SIG-M5 (cell line): ENCODE data around the gene FOXA1.

Experiments
- DNase-seq: peaks from one replicate; lab custom pipeline; 2025; lab: John Stamatoyannopoulos, UW

The FOXA1 gene

DNA sequence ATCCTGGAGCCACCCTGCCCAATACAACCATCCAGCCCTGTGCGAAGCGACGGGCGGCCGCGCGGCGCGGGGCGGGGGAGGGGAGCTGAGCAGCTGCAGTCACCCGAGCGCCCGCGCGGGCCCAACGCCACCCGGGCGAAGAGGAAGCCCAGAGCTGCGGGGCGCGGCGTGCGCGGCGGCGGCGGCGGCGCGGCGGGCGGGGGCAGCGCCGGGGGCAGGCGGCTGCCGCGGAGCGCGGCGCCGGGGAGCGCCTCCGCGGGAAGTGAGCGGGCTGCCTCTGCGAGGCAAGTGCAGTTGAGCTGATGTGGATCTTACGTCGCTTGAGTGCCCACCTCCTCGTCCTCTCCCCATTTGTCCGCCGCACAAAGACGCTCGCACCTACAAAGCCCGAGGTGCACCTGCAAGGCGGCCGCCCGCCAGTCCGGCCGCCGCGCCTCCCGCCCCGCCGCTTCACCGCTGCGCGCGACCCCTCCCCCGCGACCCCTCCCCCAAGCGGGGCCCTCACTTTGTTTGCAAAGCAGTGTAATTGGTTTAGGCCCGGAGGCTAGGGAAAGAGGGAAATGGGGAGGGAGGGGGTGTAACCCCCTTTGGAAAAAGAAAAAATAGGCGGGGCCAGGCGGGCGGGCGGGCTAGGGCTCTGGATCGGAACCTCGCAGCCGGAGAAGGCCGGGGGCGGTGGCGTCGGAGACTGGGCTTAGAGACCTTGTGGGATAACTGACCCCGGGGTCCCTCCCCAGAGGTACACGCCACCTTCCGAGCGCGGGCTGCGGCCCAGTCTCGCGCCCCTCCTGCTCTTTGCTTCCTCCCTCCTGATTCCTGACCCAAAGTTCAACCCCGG is at the start of gene FOXA1, which contains the start of gene TTC6:
TSS of gene FOXA1 (minus strand) at position 279 of the 838 bp plus-strand sequence. CDS start at position 2, 277 bp downstream.
TSS of gene TTC6 (plus strand) at position 659 of the 838 bp plus-strand sequence. CDS start 26,436 bp downstream, outside the sequence.
- DNase-seq = no peak

DNA sequence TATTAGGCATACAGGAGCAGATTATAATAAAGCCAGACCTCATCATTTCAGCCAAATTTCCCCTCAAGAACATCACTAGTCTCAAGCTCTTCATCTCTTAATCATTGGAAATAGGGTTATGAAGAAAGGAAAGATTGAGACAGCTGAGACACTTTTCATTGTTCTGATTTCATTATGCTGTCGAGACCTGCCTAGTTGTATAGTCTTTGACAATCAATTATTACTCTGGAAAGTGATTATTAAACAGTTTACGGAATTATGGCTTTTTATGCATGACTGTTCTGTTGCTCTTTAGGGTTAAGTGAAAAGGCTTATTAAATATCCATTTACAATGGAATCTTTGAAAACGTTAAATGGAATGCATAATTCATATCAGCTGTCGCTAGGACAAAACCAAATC is 48.7 kb upstream of the FOXA1 start:
- no peak for DNase-seq

DNA sequence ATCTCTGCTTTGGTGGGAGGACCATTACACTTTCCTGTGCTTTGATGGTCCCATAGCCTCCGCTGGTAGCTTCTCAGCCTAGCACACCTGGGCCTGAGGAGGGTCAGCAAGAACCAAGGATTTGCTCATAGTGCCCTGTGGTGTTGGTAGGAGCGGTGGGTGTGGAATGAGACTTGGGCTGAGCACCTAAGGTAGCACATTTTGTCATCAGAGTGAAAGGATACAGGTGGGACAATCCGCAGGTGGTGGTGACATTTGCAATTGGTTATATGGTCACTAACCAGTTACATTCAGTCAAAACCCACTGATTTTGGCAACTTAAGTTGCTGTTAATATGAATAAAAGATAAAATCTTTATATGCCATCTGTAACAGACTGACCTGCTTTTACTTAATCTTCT is 47.1 kb upstream of the FOXA1 start:
- DNase-seq = no peak

- DNase-seq = no peak
Measured at GRCh38 chr14:37641117-37641516, 46.1 kb upstream of the FOXA1 start.

DNA sequence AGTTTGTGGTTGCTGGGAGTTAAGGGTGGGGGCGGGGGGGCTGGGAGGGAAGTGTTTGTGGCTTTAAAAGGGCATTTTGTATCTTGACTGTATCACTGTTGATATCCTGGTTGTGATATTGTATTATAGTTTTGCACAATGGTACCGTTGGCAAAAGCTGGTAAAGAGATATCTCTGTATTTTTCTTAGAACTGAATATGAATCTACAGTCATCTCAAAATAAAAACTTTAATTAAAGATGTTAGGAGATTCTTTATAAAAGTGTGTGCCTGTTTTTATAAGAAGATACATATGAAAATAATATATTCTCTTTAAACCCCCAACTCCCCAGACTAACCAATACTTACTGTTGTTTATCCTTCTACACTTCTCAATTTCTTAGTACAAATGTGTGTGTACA is 43.5 kb upstream of the FOXA1 start:
- DNase-seq = no peak

GRCh38 chr14:37637341-37637740 is 42.3 kb upstream of the FOXA1 start:
- no peak for DNase-seq

DNA sequence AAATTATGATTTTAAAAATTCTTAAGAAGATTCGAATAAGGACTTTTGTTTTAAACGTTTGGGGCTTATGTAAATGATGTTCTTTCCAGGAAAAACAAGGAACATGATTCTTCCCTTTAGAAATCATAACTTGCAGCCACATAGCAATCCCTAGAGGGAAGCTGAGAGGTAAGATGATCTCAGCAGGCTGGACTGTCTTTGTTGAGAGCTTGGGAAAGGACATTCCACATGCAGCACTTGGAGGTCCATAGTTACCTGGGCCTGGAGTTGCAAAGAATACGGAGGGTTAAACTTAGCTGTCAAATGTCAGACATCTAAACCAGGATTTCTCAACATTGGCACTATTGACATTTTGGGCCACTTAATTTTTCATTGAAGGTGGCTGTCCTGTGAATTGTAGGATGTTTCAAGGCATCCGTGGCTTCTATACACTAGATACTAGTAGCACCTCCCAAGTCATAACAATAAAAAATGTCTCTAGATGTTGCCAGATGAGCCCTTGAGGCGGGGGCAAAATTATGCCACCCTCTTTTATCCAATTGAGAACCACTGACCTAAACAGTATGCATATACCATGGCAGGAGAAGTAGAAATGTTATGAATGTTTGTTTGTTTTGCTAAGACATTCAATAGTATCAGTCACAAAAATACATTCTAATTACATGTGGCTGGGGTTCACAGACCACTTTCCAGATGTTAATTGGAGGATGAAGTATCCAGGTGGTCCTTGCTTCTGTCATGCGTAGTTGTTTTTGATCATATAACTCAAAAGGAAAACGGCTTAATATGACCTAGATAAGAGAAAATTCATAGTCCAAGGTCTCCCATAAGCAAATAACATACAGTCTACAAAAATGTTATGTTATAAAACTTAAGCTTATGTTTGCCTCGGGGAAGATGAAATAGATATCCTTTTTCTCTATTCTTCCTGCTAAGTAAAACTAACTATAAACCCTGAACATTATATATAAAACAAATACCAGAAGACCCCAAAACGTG is 30.8 kb upstream of the FOXA1 start:
- no peak for DNase-seq

GRCh38 chr14:37623971-37624370 is 28.9 kb upstream of the FOXA1 start:
- DNase-seq = no peak

GRCh38 chr14:37623426-37623951 is 28.4 kb upstream of the FOXA1 start:
- DNase-seq = no peak

DNA sequence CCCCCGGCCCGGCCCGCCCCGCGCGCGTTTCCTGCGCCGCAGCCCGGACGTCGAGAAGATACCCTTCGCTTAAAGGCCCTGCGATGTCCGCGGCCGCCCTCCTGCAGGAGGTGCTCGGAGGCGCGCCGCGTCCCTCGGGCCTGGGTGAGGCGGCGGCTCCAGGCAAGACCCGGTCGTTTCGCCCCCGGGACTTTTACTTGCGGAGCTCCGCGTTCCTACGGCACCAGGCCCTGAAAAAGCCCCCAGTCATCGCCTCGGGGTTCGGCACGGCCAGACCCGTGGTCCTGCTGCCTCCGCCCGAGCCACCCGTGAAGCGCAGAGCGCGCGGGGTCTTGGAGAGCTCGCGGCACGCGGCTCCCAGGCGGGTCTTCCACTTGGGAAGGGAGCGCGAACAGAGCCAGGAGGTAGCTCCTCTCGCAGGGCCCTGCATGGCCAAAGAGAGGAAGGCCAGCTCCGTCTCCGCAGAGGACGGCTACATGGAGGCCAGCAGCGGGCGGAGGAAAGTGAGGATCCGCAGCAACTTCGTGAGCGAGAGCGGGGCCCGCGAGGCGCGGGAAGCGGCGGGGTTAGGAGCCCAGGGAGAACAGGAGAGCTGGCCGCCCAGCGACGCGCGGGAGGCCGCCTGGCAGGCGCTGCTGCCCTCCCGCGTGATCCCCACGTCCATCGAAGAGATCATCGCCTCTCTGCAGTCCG is 27.3 kb upstream of the FOXA1 start:
- no peak for DNase-seq

DNA sequence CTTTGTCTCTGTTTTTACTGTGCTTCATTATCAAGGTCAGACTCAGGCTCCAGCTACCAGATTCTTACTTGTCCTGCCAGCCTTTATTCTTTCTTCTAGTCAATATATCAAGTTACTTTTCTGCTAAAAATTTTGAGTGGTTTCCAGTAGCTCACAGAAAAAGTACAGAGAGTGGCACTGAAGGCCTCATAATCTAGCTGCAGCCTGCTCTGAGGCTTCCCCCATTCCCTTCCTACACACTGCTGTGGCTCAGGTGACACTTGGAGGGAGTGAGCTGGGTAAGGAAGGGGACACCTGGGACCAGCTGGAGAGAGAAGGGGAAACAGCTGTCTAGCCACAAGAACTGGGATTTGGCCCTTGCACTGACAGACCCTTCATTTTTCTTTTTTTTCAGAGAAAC is 25.8 kb upstream of the FOXA1 start:
- DNase-seq = no peak

- DNase-seq = no peak
Measured at GRCh38 chr14:37618498-37619028, 23.5 kb upstream of the FOXA1 start.

- no peak for DNase-seq
Measured at GRCh38 chr14:37617864-37618365, 22.9 kb upstream of the FOXA1 start.

DNA sequence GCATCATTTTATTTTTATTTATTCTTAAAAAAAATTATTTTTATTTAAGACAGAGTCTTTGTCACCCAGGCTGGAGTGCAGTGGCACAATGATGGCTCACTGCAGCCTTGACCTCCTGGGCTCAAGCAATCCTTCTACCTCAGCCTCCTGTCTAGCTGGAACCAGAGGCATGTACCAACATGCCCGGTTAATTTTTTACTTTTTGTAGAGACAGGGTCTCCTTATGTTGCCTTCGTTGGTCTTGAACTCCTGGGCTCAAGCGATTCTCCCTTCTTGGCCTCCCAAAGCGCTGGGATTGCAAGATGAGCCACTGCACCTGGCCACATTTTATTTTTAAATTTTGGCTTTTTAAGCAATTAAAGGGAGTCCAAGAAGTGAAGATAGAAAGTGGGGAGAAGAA is 21.8 kb upstream of the FOXA1 start:
- DNase-seq = no peak

DNA sequence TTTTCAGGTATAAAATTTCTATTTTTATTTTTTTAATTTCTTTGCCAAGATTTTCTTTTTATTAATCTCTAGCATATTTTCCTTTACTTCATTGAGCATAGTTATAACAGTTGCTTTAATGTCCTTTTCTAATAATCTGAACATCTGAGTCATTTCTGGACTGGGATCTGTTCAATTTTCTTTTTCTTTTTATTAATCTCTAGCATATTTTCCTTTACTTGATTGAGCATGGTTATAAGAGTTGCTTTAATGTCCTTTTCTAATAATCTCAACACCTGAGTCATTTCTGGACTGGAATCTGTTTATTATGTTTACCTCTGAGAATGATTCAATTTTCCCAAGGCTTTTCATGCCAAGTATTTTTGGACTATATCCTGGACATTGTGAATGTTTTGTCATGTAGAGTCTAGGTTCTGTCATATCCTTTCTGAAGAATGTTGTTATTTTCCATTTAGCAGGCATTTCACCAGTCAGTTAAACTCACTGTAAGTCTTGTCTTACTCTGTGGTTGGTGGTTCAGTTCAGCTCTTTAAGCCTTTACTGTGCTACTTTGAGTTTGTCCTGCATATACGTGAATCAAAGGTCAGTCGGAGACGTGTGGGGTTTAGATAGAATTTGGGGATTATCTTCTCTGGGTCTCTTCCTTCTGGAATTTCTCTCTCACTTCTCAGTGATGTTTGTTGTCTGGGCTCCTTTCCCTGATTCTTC is 20.7 kb upstream of the FOXA1 start:
- DNase-seq = no peak

DNA sequence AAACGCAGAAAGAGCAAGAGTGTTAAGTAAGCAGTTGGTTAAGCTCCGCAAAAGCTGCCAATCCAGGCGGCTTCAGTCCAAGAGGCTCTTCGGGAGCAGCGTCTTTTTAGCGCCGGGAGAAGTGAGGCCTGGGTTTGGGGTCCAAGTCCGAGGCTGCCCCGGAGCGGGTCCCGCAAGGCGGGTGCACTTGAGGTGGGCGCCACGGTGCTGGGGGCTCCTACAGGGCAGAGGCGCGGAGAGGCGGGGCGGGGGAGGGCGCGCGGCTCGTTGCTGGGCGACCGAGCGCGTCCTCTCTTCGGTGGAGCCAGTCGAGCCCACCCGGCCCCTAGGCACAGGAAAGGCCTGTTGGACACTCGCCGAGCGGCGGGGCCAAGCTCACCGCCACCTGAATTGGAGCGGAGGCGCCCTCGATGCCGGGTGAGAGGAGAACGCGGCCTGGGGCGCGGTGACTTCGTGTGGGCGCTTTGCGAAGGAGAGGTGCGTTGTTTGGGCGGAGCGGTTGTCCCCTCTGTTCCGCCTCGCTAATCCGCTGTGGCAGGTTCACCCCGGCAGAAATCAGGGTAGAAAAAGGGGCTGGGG is 16.0 kb upstream of the FOXA1 start:
- no peak for DNase-seq

DNA sequence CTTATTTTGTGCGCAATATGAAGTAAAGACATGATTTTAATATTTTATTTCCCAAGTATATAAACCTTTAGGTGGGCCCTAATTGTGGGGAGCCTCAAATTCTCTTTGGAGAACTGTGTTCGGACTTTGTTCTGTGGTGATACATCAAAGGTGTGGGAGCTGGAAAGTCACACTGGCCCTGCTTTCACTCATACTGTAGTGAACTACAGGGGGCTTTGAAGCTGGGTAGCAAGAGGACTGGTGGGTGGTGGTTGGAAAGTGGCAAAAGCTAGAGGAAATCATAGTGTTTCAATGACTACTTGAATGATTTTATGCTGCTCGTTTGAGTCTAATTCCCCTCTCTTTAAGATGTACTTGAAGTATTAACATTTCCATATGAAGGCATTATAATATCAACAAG is 13.6 kb upstream of the FOXA1 start:
- no peak for DNase-seq

GRCh38 chr14:37606678-37607077 is 11.6 kb upstream of the FOXA1 start:
- no peak for DNase-seq

- DNase-seq = no peak
Measured at GRCh38 chr14:37603688-37604251, 8.7 kb upstream of the FOXA1 start.
